Muscle layer of duodenum (tissue), 2 donors: ENCODE results near the gene CDC14B.
"Not testable (repeated sequence)": the region's sequence is repeated elsewhere in the genome, so short reads cannot be mapped to it uniquely, and the experiment has no call there.

Source experiments
- H3K27ac ChIP-seq: one replicate; pipeline ENCODE4 v1.7.0; 2013; ENCODE audit warnings: mild to moderate bottlenecking, low read length
- H3K27me3 ChIP-seq: one replicate; pipeline ENCODE4 v1.7.0; 2013; ENCODE audit warnings: low read depth, mild to moderate bottlenecking, control low read depth, low read length
- H3K36me3 ChIP-seq, 2 donors: one replicate each; pipeline ENCODE4 v1.7.0; 2013; ENCODE audit warnings: low read length in 2 of 2, control low read depth in 1 of 2, mild to moderate bottlenecking in 1 of 2; ENCODE audit not compliant: insufficient read depth in 2 of 2, control insufficient read depth in 1 of 2
- H3K4me1 ChIP-seq, 2 donors: one replicate each; pipeline ENCODE4 v1.7.0; 2013; ENCODE audit warnings: low read length in 2 of 2, mild to moderate bottlenecking in 2 of 2, control low read depth in 1 of 2, moderate library complexity in 1 of 2; ENCODE audit not compliant: insufficient read depth in 2 of 2, control insufficient read depth in 1 of 2
- H3K4me3 ChIP-seq, 2 donors: one replicate each; pipeline ENCODE4 v1.7.0; 2013; ENCODE audit warnings: low read length in 2 of 2, low read depth in 1 of 2, mild to moderate bottlenecking in 1 of 2
- H3K9me3 ChIP-seq, 2 donors: one replicate each; pipeline ENCODE4 v1.7.0; 2013; ENCODE audit warnings: low read length in 2 of 2, control low read depth in 1 of 2, mild to moderate bottlenecking in 1 of 2; ENCODE audit not compliant: control insufficient read depth in 1 of 2
- donor health status: healthy.

CDC14B gene

DNA sequence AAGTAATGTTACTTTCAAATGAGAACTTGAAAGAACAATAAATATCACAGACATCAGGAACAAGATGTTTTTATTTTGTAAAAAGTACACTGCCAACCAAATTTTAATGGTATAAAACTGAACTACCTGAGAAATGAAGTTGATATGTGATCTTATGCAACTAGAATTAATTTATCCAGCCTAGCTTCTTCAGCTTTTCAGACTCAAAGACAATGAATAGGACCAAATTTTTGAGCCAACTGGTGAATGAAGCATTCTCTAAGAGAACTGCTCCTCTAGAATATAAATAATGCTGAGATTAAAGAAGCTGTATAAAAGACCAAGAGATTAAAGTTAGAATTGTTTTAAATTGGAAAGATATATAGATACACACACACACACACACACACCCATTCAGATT, 9.9 kb downstream of the CDC14B start:
- no peaks in the 10 kb centered on the region for H3K36me3 ChIP-seq
- H3K9me3 ChIP-seq, result no peaks in the 10 kb centered on the region
- H3K27ac ChIP-seq, result no peak overlapping the region
- H3K27me3 ChIP-seq, result no peaks in the 10 kb centered on the region
- no peak overlapping the region for H3K4me3 ChIP-seq
- H3K4me1 ChIP-seq, result peaks cover 0 to 11% of the 10 kb centered on the region in 2 donors

GRCh38 chr9:96607971-96608370, 11.7 kb downstream of the CDC14B start:
- no peaks in the 10 kb centered on the region for H3K9me3 ChIP-seq
- no peak overlapping the region for H3K4me3 ChIP-seq
- peaks cover 0 to 8% of the 10 kb centered on the region in 2 donors for H3K4me1 ChIP-seq
- H3K36me3 ChIP-seq, result no peaks in the 10 kb centered on the region
- no peak overlapping the region for H3K27ac ChIP-seq
- no peaks in the 10 kb centered on the region for H3K27me3 ChIP-seq

GRCh38 chr9:96605328-96605727, 14.3 kb downstream of the CDC14B start:
- H3K36me3 ChIP-seq, result no peaks in the 10 kb centered on the region
- no peak overlapping the region for H3K4me3 ChIP-seq
- H3K4me1 ChIP-seq, result no peaks in the 10 kb centered on the region
- no peaks in the 10 kb centered on the region for H3K27me3 ChIP-seq
- H3K27ac ChIP-seq, result no peak overlapping the region
- H3K9me3 ChIP-seq, result no peaks in the 10 kb centered on the region

DNA sequence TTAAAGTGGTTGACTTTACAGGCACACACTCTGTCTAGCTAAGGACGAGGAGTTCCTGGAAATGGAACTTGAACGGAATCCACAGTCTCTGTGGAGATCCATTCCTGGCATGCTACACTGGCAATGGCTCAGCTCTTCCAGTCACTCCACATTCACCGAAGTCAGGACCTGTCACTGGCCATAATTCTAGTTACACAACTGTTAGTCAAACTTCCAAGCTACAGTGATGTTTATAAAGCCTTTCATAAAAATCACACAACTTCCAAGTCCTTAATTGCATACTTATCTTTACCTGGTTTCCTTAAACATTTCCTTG, 15.7 kb downstream of the CDC14B start:
- Histone ChIP-seq H3K4me3 (no peak overlapping the region), H3K4me1 (no peaks in the 10 kb centered on the region), H3K36me3 (no peaks in the 10 kb centered on the region), H3K9me3 (no peaks in the 10 kb centered on the region), H3K27ac (no peak overlapping the region), H3K27me3 (no peaks in the 10 kb centered on the region)

DNA sequence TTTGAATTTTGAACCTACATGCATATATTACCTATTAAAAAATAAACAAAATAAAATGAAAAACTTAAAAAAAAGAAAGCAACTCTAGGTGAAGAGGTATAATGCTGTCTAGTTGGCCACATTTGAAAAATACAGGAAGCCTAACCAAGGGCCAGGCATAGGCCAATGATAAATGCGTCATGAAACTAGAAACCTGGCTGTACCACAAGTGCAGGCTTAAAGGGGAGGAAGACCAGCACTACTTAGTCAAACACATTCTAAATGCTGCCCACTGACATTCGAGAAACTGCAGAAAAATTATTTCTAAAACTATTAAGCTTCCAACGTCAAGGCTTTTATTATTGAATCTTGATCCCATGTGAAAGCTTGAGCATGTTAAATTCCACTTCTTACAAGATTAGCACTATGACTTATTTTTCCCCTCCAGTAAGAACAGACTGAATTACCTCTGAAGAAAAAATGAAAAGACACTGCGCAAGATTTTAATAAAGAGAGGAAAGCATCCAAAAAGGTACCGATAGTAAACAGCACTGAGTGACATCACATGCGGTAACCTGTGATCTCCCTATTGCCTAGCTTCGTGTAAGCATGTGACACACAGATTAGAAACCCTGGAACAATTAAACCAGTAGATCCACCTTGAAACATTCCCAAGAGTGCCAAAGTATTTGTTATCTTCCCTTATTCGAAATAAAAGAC, 16.2 kb downstream of the CDC14B start:
- no peak overlapping the region for H3K4me3 ChIP-seq
- H3K36me3 ChIP-seq, result no peaks in the 10 kb centered on the region
- no peaks in the 10 kb centered on the region for H3K4me1 ChIP-seq
- no peaks in the 10 kb centered on the region for H3K27me3 ChIP-seq
- H3K9me3 ChIP-seq, result no peaks in the 10 kb centered on the region
- H3K27ac ChIP-seq, result no peak overlapping the region

GRCh38 chr9:96599298-96599697, 20.3 kb downstream of the CDC14B start:
- H3K27me3 ChIP-seq, result no peaks in the 10 kb centered on the region
- H3K9me3 ChIP-seq, result no peaks in the 10 kb centered on the region
- no peak overlapping the region for H3K4me3 ChIP-seq
- H3K27ac ChIP-seq, result no peak overlapping the region
- no peaks in the 10 kb centered on the region for H3K36me3 ChIP-seq
- H3K4me1 ChIP-seq, result no peaks in the 10 kb centered on the region

- Histone ChIP-seq H3K27me3 (no peaks in the 10 kb centered on the region), H3K27ac (no peak overlapping the region), H3K9me3 (no peaks in the 10 kb centered on the region), H3K4me3 (no peak overlapping the region), H3K36me3 (no peaks in the 10 kb centered on the region), H3K4me1 (no peaks in the 10 kb centered on the region)
Measured at GRCh38 chr9:96596601-96597111, 23.0 kb downstream of the CDC14B start.

DNA sequence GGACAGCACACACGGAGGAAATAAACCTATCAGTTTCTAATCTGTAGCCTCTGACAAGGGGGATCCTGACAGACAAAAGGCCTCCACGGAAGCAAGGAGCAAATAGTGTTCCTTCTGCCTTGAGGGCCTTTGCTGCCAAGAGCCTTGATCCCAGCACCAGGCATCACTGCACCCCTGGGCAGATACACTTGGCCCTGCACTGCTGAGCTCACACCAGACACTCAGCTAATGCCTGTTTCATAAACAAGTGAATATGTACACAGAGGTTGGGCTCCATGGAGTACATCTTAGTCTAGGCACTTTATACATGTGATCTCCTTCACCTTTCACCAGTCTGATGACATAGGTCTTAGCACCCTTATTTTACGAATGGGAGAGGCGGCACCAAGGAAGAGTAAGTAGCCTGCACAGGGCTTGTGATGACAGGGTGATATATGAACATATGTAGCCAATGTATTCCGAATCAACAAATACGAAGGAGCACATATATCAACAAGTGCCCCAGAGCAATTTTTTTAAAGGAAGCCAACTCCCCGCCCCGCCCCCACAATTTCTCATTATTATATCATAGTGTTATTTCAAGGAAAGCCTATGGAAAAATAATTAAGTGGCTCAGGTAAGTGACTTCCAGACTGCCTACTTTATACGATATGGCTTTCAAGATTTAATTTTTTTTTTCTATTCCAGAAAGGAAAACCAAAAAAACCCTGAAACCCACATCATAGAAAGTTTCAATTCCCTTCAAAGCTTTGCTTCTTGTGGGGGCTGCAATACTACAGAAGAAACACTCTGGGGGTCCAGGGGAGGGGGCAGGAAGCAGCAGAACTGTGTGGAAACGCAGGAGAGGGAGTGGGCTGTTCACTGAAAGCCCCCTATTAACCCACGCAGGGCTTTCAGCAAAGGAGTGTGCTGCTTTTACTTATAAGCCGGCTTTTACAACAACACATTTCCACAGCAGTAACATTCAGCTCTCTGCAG, 32.0 kb downstream of the CDC14B start:
- H3K4me1 ChIP-seq, result no peaks in the 10 kb centered on the region
- no peaks in the 10 kb centered on the region for H3K27me3 ChIP-seq
- no peak overlapping the region for H3K4me3 ChIP-seq
- no peaks in the 10 kb centered on the region for H3K36me3 ChIP-seq
- H3K9me3 ChIP-seq, result no peaks in the 10 kb centered on the region
- H3K27ac ChIP-seq, result no peak overlapping the region

GRCh38 chr9:96585426-96585825, 34.2 kb downstream of the CDC14B start:
- no peaks in the 10 kb centered on the region for H3K4me1 ChIP-seq
- H3K27ac ChIP-seq, result no peak overlapping the region
- H3K9me3 ChIP-seq, result no peaks in the 10 kb centered on the region
- H3K4me3 ChIP-seq, result no peak overlapping the region
- no peaks in the 10 kb centered on the region for H3K36me3 ChIP-seq
- no peaks in the 10 kb centered on the region for H3K27me3 ChIP-seq

DNA sequence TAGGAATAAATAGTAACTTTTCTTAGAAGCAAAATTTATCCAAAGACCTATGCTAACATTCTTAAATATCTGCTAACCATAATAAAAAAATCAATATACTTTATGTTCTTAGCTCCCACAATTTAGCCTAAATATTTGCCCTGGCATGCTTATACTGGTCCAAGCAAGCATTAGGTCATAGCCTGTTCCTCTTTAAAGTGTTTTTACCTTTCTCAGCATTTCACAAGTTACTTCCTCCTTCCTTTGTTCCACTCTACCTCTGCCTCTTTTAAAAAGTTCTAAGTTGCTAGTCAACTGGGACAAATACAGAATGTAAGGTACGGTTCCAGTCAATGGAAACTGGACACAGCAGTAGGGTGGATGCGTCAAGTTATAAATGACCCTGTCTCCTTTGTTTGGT, 37.4 kb downstream of the CDC14B start:
- H3K4me3 ChIP-seq, H3K27ac ChIP-seq, H3K36me3 ChIP-seq, H3K4me1 ChIP-seq, H3K9me3 ChIP-seq, H3K27me3 ChIP-seq: not testable (repeated sequence)

DNA sequence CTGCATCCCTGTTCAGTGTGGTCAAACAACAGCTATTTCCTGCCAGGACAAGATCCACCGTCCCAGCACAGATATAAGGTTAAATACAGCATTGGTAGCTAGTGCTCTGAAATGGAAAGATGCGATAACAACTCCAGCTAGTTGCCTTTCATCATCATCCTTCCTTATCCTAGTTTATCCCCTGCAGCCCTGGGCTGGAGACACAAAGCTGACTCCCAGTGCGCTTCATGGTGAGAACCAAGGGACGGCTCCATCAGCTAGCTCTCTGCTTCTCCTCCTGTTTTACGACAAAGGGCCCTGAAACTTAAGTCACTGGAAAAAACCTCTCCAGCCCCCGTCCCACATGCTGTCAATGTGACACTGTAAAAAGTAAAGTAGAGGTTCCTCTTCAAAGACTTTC, 37.9 kb downstream of the CDC14B start:
- Histone ChIP-seq H3K36me3 (no peaks in the 10 kb centered on the region), H3K9me3 (no peaks in the 10 kb centered on the region), H3K4me3 (no peak overlapping the region), H3K27ac (no peak overlapping the region), H3K27me3 (no peaks in the 10 kb centered on the region), H3K4me1 (no peaks in the 10 kb centered on the region)
